ENCODE measurements around the gene AAK1. TPM values are rescaled to one million over a fixed set of nuclear protein-coding genes. Genes with fewer than 3 reads are reported as not detected.

Gene AAK1
- total RNA-seq, 4 donors from 2014 or later: 34.8 to 109 (median 70.2) TPM

- no peak for DNase-seq
- H3K4me1 ChIP-seq: peaks cover 0 to 49% (median 11%) of the 10 kb centered on the region in 4 donors
- intact Hi-C loops (cut with DNase I; ENCODE audit: low total_unique reads) (loop anchor here (5.0 kb wide), 1 partner anchor 156 kb away; no protein-coding TSS in a partner anchor), in situ Hi-C loops (cut with MboI; ENCODE audit: low pct_ligation_motif_present in 1 of 4, low pct_unique_long_range_greater_than_20kb in 1 of 4, low sequenced_read_pairs in 3 of 4) (loop anchor here (5.0 to 25.0 kb wide), 4 partner anchors 151 to 251 kb away; no protein-coding TSS in a partner anchor)
- WGBS, 2 donors (ENCODE audit: low coverage in 1 of 2): 79 to 85% methylated on average over 3 of the region's 3 CpGs
- no peak overlapping the region for H3K4me3 ChIP-seq
- no peaks in the 10 kb centered on the region for H3K36me3 ChIP-seq
- H3K27me3 ChIP-seq: no peaks in the 10 kb centered on the region
- H3K9me3 ChIP-seq: no peaks in the 10 kb centered on the region
- TF ChIP-seq EP300 (IDR thresholded peaks at IDR 0.05; ENCODE audit: low read depth) (no peak), POLR2A (IDR thresholded peaks at IDR 0.05) (no peak), POLR2AphosphoS5 (IDR thresholded peaks at IDR 0.05) (no peak)
- TF ChIP-seq, protein P1, sequence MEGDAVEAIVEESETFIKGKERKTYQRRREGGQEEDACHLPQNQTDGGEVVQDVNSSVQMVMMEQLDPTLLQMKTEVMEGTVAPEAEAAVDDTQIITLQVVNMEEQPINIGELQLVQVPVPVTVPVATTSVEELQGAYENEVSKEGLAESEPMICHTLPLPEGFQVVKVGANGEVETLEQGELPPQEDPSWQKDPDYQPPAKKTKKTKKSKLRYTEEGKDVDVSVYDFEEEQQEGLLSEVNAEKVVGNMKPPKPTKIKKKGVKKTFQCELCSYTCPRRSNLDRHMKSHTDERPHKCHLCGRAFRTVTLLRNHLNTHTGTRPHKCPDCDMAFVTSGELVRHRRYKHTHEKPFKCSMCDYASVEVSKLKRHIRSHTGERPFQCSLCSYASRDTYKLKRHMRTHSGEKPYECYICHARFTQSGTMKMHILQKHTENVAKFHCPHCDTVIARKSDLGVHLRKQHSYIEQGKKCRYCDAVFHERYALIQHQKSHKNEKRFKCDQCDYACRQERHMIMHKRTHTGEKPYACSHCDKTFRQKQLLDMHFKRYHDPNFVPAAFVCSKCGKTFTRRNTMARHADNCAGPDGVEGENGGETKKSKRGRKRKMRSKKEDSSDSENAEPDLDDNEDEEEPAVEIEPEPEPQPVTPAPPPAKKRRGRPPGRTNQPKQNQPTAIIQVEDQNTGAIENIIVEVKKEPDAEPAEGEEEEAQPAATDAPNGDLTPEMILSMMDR (IDR thresholded peaks at IDR 0.05): no peak
- no peak overlapping the region for H3K27ac ChIP-seq
Observed at GRCh38 chr2:69561101-69561500, 82.4 kb downstream of the AAK1 start.

GRCh38 chr2:69560147-69560482 lies 83.4 kb downstream of the AAK1 start:
- in situ Hi-C loops (cut with MboI; ENCODE audit: low pct_ligation_motif_present in 1 of 4, low pct_unique_long_range_greater_than_20kb in 1 of 4, low sequenced_read_pairs in 3 of 4): loop anchor here (5.0 to 25.0 kb wide), 4 partner anchors 152 to 252 kb away; no protein-coding TSS in a partner anchor
- H3K27ac ChIP-seq: peak overlapping the region in 3 of 4 donors; percentile 3 to 65 (median 10)
- no peaks in the 10 kb centered on the region for H3K36me3 ChIP-seq
- intact Hi-C loops (cut with DNase I; ENCODE audit: low total_unique reads): loop anchor here (5.0 kb wide), 1 partner anchor 157 kb away; no protein-coding TSS in a partner anchor
- no peak for DNase-seq
- no peaks in the 10 kb centered on the region for H3K9me3 ChIP-seq
- 50 to 75% methylated on average over 1 to 4 of the region's 4 CpGs for WGBS, 2 donors (ENCODE audit: low coverage in 1 of 2)
- H3K4me3 ChIP-seq: no peak overlapping the region
- TF ChIP-seq POLR2AphosphoS5 (IDR thresholded peaks at IDR 0.05) (no peak), POLR2A (IDR thresholded peaks at IDR 0.05) (no peak), EP300 (IDR thresholded peaks at IDR 0.05; ENCODE audit: low read depth) (no peak)
- TF ChIP-seq, protein P1 (IDR thresholded peaks at IDR 0.05): no peak
- no peaks in the 10 kb centered on the region for H3K27me3 ChIP-seq
- peaks cover 0 to 51% (median 11%) of the 10 kb centered on the region in 4 donors for H3K4me1 ChIP-seq

DNA sequence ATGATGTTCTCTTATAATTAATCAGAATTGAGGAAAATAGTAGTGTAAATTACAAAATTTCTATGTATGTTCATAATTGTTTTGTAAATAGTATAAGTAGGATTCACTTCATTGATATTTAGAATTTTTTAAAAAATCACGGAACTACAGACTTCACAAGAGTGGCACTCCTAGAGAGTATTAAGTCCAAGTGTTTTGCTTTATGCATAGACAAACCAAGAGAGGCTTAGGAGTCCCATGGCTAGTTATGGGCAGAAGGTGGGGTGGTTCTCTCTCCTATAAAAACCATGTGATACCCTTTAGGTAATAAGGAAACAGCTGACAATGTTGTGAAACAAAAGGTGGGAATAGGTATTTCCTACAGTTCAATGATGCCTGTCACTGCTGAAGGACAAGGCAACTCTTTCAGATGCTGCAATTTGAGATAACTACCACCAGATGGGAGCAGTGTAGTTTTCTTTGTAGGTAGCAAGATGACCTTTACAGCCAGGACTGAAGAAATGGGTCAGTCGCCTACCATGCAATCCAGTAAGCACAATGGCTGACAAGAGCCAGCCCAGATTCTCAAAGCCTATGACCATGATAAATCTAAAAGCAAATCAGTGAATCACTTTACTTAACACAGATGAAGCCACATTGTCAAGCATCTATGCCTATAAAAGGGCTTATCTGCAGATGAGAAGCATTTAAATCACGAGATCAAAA lies 83.9 kb downstream of the AAK1 start:
- no peaks in the 10 kb centered on the region for H3K9me3 ChIP-seq
- WGBS, 2 donors (ENCODE audit: low coverage in 1 of 2): 50% methylated on average over 3 of the region's 3 CpGs
- TF ChIP-seq, protein P1 (IDR thresholded peaks at IDR 0.05): peak; percentile 51 to 93 (median 64)
- TF ChIP-seq POLR2AphosphoS5 (IDR thresholded peaks at IDR 0.05) (peak in 1 of 3 donors; percentile 57), EP300 (IDR thresholded peaks at IDR 0.05; ENCODE audit: low read depth) (no peak)
- H3K36me3 ChIP-seq: no peaks in the 10 kb centered on the region
- H3K4me3 ChIP-seq: no peak overlapping the region
- in situ Hi-C loops (cut with MboI; ENCODE audit: low pct_ligation_motif_present in 1 of 4, low pct_unique_long_range_greater_than_20kb in 1 of 4, low sequenced_read_pairs in 3 of 4): loop anchor here (5.0 to 25.0 kb wide), 4 partner anchors 153 to 253 kb away; no protein-coding TSS in a partner anchor
- H3K27ac ChIP-seq: peak overlapping the region in 3 of 4 donors; percentile 45 to 65 (median 51)
- H3K4me1 ChIP-seq: peaks cover 0 to 49% (median 11%) of the 10 kb centered on the region in 4 donors
- no peaks in the 10 kb centered on the region for H3K27me3 ChIP-seq
- no peak for DNase-seq
- intact Hi-C loops (cut with DNase I; ENCODE audit: low total_unique reads): loop anchor here (5.0 kb wide), 1 partner anchor 158 kb away; no protein-coding TSS in a partner anchor

GRCh38 chr2:69556008-69556407 lies 87.5 kb downstream of the AAK1 start:
- Histone ChIP-seq H3K27me3 (no peaks in the 10 kb centered on the region), H3K9me3 (no peaks in the 10 kb centered on the region), H3K4me1 (peaks cover 0 to 39% (median 11%) of the 10 kb centered on the region in 4 donors), H3K4me3 (no peak overlapping the region), H3K27ac (no peak overlapping the region), H3K36me3 (no peaks in the 10 kb centered on the region)
- TF ChIP-seq POLR2A (IDR thresholded peaks at IDR 0.05) (no peak), POLR2AphosphoS5 (IDR thresholded peaks at IDR 0.05) (no peak)
- intact Hi-C loops (cut with DNase I; ENCODE audit: low total_unique reads): no loop called here
- WGBS, 2 donors (ENCODE audit: low coverage in 1 of 2): 80 to 100% methylated on average over 4 of the region's 4 CpGs
- in situ Hi-C loops (cut with MboI; ENCODE audit: low pct_ligation_motif_present in 1 of 4, low pct_unique_long_range_greater_than_20kb in 1 of 4, low sequenced_read_pairs in 3 of 4): loop anchor here (25.0 kb wide), 2 partner anchors 156 to 256 kb away; no protein-coding TSS in a partner anchor
- DNase-seq: no peak
